Lower lobe of right lung (tissue), 2 donors: ENCODE results near the gene RCC1. TPM values are rescaled to one million over a fixed set of nuclear protein-coding genes. Genes with fewer than 3 reads are reported as not detected.

Source experiments
- ATAC-seq, 2 donors: fragments of 200-7000 bp; cut with Tn5 transposase; one replicate each; pipeline ENCODE4 v1.9.1; 2020 to 2022; ENCODE audit warnings: mild to moderate bottlenecking in 2 of 2, moderate library complexity in 2 of 2
- DNase-seq: peaks from one replicate; pipeline ENCODE4 v3.0.0-alpha.2; 2020
- H3K27ac ChIP-seq: fragments of 200-600 bp; one replicate; pipeline ENCODE4 v1.8.0; 2022
- H3K27me3 ChIP-seq: fragments of 200-600 bp; one replicate; pipeline ENCODE4 v1.8.0; 2022; ENCODE audit warnings: low read depth
- H3K36me3 ChIP-seq: fragments of 200-600 bp; one replicate; pipeline ENCODE4 v1.8.0; 2022; ENCODE audit warnings: mild to moderate bottlenecking
- H3K4me1 ChIP-seq: fragments of 200-600 bp; one replicate; pipeline ENCODE4 v1.8.0; 2022
- H3K4me3 ChIP-seq: fragments of 200-600 bp; one replicate; pipeline ENCODE4 v1.8.0; 2022; ENCODE audit warnings: mild to moderate bottlenecking
- H3K9me3 ChIP-seq: fragments of 200-600 bp; one replicate; pipeline ENCODE4 v1.8.0; 2022
- intact Hi-C: fragments of 100-400 bp; cut with DNase I; formaldehyde crosslinking; loops from one replicate; pipeline ENCODE4 v1.11.0; 2022
- total RNA-seq: library from RNA; stranded (reverse); fragmentation: NEBNext Ultra II Directional; extraction: Animal tissue kit (Norgen Biotek cat#: 25700); gene quantifications from one replicate; pipeline ENCODE4 v1.2.1, GENCODE V29; 2021
- TF ChIP-seq, protein P1 (sequence below): fragments of 200-600 bp; IDR thresholded peaks from one replicate; pipeline ENCODE4 v1.8.0; 2022; ENCODE audit warnings: antibody characterized with exemption, mild to moderate bottlenecking
- donor health status: DM: no; HTN: yes; CAD: no; lungs with severe emphysema.

The RCC1 gene
- total RNA-seq, 1 donor from 2014 or later, result 29.1 TPM

DNA sequence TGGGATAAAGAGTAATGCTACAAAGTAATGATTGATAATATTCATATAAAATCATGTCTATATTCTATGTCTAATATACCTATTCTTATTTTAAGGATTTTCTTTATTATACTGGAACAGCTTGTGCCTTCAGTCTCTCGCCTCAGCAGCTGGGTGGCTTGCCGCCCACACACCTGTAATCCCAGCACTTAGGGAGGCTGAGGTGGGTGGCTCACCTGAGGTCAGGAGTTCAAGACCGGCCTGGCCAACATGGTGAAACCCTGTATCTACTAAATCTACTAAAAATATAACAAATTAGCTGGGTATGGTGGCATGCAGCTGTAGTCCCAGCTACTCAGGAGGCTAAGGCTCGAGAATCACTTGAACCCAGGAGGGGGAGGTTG, 39.4 kb downstream of the RCC1 start:
- Histone ChIP-seq H3K27me3 (no peaks in the 10 kb centered on the region), H3K36me3 (no peaks in the 10 kb centered on the region), H3K4me1 (peaks cover 5% of the 10 kb centered on the region), H3K27ac (no peak overlapping the region), H3K9me3 (no peaks in the 10 kb centered on the region), H3K4me3 (no peak overlapping the region)
- TF ChIP-seq, protein P1, sequence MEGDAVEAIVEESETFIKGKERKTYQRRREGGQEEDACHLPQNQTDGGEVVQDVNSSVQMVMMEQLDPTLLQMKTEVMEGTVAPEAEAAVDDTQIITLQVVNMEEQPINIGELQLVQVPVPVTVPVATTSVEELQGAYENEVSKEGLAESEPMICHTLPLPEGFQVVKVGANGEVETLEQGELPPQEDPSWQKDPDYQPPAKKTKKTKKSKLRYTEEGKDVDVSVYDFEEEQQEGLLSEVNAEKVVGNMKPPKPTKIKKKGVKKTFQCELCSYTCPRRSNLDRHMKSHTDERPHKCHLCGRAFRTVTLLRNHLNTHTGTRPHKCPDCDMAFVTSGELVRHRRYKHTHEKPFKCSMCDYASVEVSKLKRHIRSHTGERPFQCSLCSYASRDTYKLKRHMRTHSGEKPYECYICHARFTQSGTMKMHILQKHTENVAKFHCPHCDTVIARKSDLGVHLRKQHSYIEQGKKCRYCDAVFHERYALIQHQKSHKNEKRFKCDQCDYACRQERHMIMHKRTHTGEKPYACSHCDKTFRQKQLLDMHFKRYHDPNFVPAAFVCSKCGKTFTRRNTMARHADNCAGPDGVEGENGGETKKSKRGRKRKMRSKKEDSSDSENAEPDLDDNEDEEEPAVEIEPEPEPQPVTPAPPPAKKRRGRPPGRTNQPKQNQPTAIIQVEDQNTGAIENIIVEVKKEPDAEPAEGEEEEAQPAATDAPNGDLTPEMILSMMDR, result no peak
- ATAC-seq (no peak), DNase-seq (no peak)
- intact Hi-C loops, result no loop called here

DNA sequence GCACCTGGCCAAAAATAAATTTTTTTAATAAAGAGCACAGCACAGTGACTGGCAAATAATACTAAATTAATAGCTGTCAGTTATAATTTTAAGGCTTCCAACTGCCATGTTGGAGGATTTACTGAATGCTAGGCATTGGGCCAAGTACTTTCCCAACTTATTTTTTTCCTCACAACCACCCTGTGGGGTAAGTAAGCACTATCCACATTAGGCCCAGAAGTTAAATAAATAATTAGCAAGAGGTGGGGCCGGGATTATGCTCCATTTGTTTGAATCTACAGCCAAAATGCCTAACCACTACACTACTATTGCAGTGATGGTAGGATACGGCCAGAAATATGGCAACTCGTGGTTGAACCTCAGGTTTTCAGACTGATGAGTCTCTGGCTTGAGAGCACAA, 42.5 kb downstream of the RCC1 start:
- intact Hi-C loops, result no loop called here
- H3K36me3 ChIP-seq, result no peaks in the 10 kb centered on the region
- no peaks in the 10 kb centered on the region for H3K27me3 ChIP-seq
- DNase-seq, result no peak
- H3K9me3 ChIP-seq, result no peaks in the 10 kb centered on the region
- H3K4me3 ChIP-seq, result no peak overlapping the region
- H3K4me1 ChIP-seq, result peaks cover 6% of the 10 kb centered on the region
- TF ChIP-seq, protein P1, result no peak
- no peak for ATAC-seq
- no peak overlapping the region for H3K27ac ChIP-seq

DNA sequence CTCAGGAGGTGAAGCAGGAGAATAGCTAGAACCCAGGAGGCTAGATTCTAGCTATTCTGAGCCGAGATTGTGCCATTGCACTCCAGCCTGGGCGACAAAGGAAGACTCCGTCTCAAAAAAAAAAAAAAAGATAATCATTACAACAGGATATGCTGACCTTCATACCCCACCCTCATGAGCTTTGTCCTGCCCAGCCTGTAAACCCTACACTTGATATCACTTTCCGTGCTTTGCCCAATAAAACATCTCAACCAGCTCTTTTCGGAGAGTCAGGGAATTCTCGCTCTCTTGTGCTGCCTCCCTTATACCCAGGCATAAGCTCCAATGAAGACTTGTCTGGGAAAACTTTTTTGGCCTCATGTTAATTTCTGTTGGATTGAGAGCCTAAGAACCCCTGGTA, 45.5 kb downstream of the RCC1 start:
- no peaks in the 10 kb centered on the region for H3K9me3 ChIP-seq
- peaks cover 16% of the 10 kb centered on the region for H3K4me1 ChIP-seq
- no peaks in the 10 kb centered on the region for H3K27me3 ChIP-seq
- no peak overlapping the region for H3K4me3 ChIP-seq
- no peak for DNase-seq
- no peak overlapping the region for H3K27ac ChIP-seq
- ATAC-seq, result no peak
- intact Hi-C loops, result no loop called here
- H3K36me3 ChIP-seq, result peaks cover 15% of the 10 kb centered on the region
- TF ChIP-seq, protein P1, result no peak

DNA sequence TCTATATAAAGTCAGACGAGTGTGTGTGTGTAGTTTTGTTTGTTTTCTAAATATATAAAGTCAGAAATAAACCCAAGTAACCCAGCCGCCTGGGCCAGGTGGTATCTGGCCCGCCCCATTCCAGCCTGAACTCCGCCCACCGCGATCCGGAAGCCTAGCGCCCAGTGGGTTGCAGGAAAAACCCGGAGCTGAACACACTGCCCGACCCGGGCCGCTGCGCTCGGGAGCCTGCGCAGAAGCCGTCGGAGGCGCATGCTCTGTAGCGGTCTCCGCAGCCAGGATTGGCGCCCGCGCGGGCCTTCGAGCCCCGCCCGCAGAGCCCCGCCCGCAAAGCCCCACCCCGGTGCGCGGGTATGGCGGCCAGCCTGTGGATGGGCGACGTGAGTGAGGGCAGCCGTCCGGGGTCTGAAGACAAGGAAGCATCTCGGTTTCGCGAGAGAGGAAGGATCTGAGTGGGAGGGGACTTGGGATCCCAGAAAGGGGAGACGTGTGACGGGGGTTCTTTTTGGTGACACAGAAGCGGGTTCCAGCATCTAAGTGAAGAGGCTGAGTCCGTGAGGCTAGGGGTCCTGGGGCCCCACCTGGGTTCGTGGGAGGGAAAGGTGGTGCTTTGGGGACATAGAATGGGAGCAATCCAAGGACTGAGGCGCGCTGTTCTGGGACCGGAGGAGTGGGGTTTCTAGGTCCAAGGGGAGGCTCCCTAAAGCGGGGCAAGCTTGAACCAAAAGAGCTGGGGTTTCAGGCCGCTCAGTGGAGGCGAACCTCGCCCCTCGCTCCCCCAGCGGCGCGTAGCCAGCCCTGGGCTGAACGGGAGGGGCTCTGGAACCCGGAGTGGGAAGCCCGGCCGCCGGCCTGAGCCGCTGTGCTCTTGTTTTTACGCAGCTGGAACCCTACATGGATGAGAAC, 47.2 kb downstream of the RCC1 start, which contains the start of gene TRNAU1AP:
Gene TRNAU1AP, plus strand, starts transcription at position 328 of the 906 bp plus-strand sequence. Its CDS starts 26 bp downstream, at position 354.
- ATAC-seq (peak; percentile 99 to 100), DNase-seq (peak; percentile 97)
- peak within 1 kb of the TSS; percentile 82 for H3K4me3 ChIP-seq
- no peaks in the 10 kb centered on the region for H3K9me3 ChIP-seq
- intact Hi-C loops, result no loop called here
- peak within 1 kb of the TSS; percentile 83 for H3K27ac ChIP-seq
- TF ChIP-seq, protein P1, result no peak
- peaks cover 28% of the 10 kb centered on the region for H3K36me3 ChIP-seq
- H3K27me3 ChIP-seq, result no peaks in the 10 kb centered on the region
- peaks cover 16% of the 10 kb centered on the region for H3K4me1 ChIP-seq

DNA sequence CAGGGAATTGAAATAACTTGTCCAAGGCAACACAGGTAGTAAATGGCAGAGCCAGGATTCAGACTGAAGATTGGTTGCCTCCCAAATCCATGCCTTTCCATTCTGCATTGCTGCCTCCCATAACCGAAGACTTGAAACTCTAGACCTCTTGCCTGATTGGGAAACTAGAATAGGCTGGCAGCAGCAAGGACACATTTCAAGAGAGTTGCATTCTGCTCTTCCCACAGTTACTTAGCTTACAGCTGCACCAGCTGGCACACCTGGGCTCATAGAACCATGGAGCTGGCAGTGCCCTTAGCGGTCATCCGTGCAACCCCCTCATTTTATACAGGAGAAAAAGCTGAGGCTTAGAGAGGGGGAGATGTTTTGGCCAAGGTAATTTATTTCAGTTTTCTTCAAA, 55.0 kb downstream of the RCC1 start:
- intact Hi-C loops, result no loop called here
- Histone ChIP-seq H3K9me3 (no peaks in the 10 kb centered on the region), H3K4me1 (no peaks in the 10 kb centered on the region), H3K4me3 (no peak overlapping the region), H3K27ac (no peak overlapping the region), H3K27me3 (no peaks in the 10 kb centered on the region), H3K36me3 (peaks cover 96% of the 10 kb centered on the region)
- TF ChIP-seq, protein P1, result no peak
- no peak for DNase-seq
- no peak for ATAC-seq
